HG03439 (cell line): Measurements from ENCODE around the gene GRAMD4.
A peak's percentile ranks its signal among the peaks of the same experiment; 100 is the strongest.

Experiments
- ATAC-seq: cut with Tn5 transposase; IDR thresholded peaks from one replicate; pipeline ENCODE4 v1.9.1; 2021; ENCODE audit warnings: mild to moderate bottlenecking, moderate library complexity; ENCODE audit not compliant: unreplicated experiment

Gene GRAMD4, protein sequence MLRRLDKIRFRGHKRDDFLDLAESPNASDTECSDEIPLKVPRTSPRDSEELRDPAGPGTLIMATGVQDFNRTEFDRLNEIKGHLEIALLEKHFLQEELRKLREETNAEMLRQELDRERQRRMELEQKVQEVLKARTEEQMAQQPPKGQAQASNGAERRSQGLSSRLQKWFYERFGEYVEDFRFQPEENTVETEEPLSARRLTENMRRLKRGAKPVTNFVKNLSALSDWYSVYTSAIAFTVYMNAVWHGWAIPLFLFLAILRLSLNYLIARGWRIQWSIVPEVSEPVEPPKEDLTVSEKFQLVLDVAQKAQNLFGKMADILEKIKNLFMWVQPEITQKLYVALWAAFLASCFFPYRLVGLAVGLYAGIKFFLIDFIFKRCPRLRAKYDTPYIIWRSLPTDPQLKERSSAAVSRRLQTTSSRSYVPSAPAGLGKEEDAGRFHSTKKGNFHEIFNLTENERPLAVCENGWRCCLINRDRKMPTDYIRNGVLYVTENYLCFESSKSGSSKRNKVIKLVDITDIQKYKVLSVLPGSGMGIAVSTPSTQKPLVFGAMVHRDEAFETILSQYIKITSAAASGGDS

GRCh38 chr22:46619830-46620501, at the start of gene GRAMD4:
Gene GRAMD4, plus strand, starts transcription at chr22:46620386. Its CDS starts 6,414 bp downstream, at chr22:46626800.
- no peak for ATAC-seq

DNA sequence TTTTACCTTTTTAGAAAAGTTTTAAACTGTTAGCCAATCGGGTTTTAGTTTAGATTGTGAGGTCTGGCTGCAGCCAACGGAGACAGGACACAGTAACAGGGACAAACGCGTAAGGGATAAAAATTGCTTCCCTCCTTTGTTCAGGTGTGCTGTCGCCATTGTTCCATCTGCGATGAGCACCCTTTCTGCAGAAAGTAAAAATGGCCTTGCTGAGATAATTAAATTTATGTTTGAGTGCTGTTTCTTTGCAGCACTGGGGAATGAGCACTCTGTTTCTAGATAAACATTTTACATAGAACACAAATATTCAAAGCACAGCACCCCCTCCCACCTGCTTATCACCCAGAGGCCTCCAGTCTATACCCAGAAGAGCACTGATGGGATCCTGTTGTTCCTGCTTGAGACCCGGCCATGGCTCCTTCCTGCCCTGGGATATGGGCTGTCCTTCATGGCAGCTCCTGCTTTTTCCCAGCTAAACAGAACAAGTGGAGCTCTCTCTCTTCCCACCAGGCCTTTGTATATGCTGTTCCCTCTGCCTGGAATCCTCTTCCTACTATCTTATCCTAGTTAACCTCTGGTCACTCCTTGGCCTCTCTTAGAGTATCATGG, 48.4 kb upstream of the GRAMD4 start:
- ATAC-seq = no peak

- ATAC-seq = no peak
Observed at GRCh38 chr22:46572911-46573780, 47.0 kb upstream of the GRAMD4 start.

GRCh38 chr22:46573781-46574437, 46.3 kb upstream of the GRAMD4 start:
- no peak for ATAC-seq

DNA sequence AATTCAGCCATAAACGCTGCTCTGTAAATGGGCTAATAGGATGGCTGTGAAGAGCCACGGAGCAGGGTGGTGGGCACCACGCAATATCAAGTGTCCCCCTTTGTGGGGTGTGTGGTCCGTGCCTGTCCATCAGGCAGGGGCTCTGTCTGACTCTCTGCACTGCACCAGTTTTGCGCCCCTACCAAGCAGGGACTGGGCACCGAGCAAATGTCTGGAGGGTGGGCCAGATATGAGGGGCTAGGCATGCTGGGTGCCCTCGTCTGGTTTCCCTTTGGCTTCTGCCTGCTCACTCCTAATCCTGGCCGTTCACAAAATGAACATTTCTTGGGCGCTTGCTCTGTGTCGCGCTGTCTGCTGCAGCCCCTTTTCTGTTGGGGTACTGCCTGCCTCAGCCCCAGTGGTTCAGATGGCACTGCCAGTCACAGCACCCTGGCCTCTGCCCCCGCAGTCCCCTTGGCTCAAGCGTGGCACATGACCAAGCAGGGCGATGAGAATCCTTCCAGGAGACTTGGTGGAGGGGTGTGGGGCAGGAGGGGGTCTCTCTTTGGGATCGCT, 45.7 kb upstream of the GRAMD4 start:
- ATAC-seq = no peak

GRCh38 chr22:46574993-46575910, 44.9 kb upstream of the GRAMD4 start:
- ATAC-seq = no peak

- no peak for ATAC-seq
Observed at GRCh38 chr22:46575911-46576555, 44.2 kb upstream of the GRAMD4 start.

- ATAC-seq = peak; percentile 49
Observed at GRCh38 chr22:46576556-46577367, 43.4 kb upstream of the GRAMD4 start.

GRCh38 chr22:46577368-46578249, 42.6 kb upstream of the GRAMD4 start:
- ATAC-seq = no peak

GRCh38 chr22:46578251-46578823, 41.8 kb upstream of the GRAMD4 start:
- ATAC-seq = no peak

GRCh38 chr22:46578824-46579561, 41.2 kb upstream of the GRAMD4 start:
- no peak for ATAC-seq

DNA sequence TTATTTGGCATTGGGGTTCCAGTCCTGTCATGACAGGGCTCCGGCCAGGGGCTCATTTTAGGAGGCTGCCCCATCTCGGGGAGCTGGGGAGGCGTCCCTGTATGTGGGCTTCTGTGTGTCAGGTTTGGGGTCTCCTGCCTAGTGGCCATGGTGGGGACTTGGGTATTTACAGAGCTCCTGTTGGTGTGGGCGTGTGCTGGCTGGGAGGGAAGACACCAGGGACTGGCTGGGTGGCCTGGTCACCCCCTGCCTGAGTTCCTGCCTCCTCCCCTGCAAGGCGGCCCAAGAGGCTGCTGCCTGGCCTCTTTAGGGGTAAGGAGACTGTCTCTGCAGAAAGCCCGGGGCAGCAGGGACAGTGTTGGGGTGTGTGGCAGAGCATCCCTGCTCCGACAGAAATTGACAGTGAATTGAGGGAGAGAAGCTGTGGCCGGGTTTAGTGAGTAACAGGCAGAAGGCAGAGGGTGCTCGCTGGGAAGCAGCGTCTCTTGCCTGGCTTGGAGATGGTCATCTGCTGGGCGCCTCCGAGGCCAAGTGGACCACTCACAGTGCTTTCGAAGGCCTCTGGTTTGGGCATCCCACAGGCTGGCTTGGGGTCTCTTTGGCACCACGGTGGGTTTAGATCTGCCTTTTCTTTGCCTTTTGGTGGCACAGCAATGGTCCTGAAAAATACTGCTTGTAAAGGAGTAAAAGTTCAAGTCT, 40.3 kb upstream of the GRAMD4 start:
- no peak for ATAC-seq

DNA sequence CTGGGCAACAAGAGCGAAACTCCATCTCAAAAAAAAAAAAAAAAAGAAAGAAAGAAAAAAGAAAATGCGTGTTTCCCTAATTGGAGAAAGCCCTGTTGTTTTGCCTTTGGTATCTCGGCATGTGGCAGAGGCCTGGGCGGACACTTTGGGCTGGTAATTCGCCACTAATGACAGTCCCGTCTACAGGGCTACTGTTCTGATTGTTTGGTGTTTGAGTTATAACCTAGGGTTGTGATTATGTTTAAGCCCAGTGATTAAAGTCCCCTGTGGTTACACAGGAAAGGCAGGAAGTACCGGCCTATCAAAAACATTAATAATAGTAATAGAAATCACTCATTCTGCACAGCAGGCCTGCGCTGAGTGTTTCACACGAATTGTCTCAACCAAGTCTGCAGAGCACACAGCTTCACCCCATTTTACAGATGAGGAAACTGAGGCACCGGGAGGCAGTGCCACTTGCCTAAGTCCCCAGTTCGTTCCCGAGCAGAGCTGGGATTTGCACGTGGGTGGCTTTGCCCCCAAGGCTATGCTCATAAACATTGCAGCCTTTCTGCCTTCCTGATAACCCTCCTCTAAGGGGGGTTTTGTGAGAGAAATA, 39.1 kb upstream of the GRAMD4 start:
- no peak for ATAC-seq

DNA sequence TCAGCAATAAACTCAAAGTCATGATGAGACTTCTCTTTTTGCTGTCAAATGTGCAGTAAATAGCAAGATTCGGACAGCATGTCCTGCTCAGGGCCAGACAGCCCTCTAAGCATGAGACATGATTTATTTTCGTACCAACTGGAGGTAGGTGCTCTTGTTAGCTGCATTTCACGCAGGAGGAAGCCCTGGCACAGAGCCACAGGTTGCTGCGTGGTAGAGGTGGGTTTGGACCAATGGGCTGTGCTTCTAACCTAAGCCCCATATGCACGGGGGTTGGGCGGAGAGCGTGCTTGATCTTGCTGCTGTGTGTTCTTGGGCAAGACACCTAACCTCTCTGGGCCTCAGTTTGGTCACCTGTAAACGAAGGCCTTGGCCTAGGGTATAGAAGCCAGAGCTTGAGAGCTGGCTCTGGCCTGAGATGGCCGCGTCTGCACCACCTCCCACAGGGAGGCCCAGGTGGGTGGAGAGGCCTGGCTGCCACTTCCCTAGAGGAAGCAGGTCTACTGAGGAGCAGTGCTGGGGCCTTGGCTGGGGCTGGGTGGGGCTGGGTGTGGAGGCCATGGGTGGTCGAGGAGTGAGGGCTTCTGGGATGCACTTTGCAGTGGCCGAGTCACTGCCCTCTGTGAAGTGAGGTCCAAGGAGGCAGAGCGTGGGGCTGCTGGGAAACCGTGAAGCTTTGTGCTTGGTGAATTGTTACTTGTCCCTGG, 38.5 kb upstream of the GRAMD4 start:
- ATAC-seq = no peak
